Gastrocnemius medialis (tissue), 4 donors: Measurements from ENCODE around the gene ABCB8.

Experiments
- CTCF ChIP-seq, 5 experiments: fragments of 450-650 bp in 3 of 5; fragments of 200-600 bp in 2 of 5; sonication (generic) in 2 of 5; IDR thresholded peaks in 4 of 5; conservative IDR thresholded peaks in 1 of 5; 1 replicate in 4 of 5; 2 replicates in 1 of 5; pipeline ENCODE4 v1.5.1; 2016 to 2019; ENCODE audit warnings: antibody characterized with exemption in 5 of 5, mild to moderate bottlenecking in 3 of 5, moderate library complexity in 3 of 5
- POLR2A ChIP-seq, 2 donors: fragments of 450-650 bp; IDR thresholded peaks; one replicate each; pipeline ENCODE4 v1.6.1; 2017; ENCODE audit warnings: antibody characterized with exemption in 2 of 2, mild to moderate bottlenecking in 2 of 2, moderate library complexity in 2 of 2

- TF ChIP-seq CTCF (IDR thresholded peaks at IDR 0.05 in 4 of 5, conservative IDR thresholded peaks at IDR 0.05 in 1 of 5) = no peak
- TF ChIP-seq POLR2A (IDR thresholded peaks at IDR 0.05) = no peak
These were observed 44.3 kb upstream of the ABCB8 start for GRCh38 chr7:150983893-150984368.
